Activated CD8-positive, alpha-beta T cell treated with anti-CD3 and anti-CD28 coated beads for 36 hours (primary cell): ENCODE measurements around the gene SLC39A7. TPM values are rescaled to one million over a fixed set of nuclear protein-coding genes. Genes with fewer than 3 reads are reported as not detected.

ENCODE experiments used
- ATAC-seq: fragments of 200-7000 bp; cut with Tn5 transposase; one replicate; pipeline ENCODE4 v1.10.0; 2021; ENCODE audit warnings: mild to moderate bottlenecking, moderate library complexity
- CTCF ChIA-PET: fragments of 350-600 bp; sonication (Branson Sonifier 250); formaldehyde crosslinking; loops from one replicate; lab custom pipeline; 2021; ENCODE audit warnings: antibody characterized with exemption; lab: Charles Lee
- POLR2A ChIA-PET: fragments of 350-600 bp; sonication (Branson Sonifier 250); formaldehyde crosslinking; loops from one replicate; lab custom pipeline; 2021; ENCODE audit warnings: antibody characterized with exemption; lab: Charles Lee
- DNase-seq: peaks from one replicate; pipeline ENCODE4 v3.0.0-alpha.2; 2020
- H3K27ac Mint-ChIP-seq: one replicate; pipeline ENCODE4 v1.8.0; 2021; ENCODE audit warnings: mild to moderate bottlenecking, mixed read lengths
- H3K27me3 Mint-ChIP-seq: one replicate; pipeline ENCODE4 v1.8.0; 2021; ENCODE audit warnings: mixed read lengths
- H3K36me3 Mint-ChIP-seq: one replicate; pipeline ENCODE4 v1.8.0; 2021; ENCODE audit warnings: low read depth, mixed read lengths
- H3K4me1 Mint-ChIP-seq: one replicate; pipeline ENCODE4 v1.8.0; 2021; ENCODE audit warnings: low read depth, mixed read lengths
- H3K4me3 Mint-ChIP-seq: one replicate; pipeline ENCODE4 v1.8.0; 2021; ENCODE audit warnings: mild to moderate bottlenecking, moderate library complexity, mixed read lengths
- H3K9me3 Mint-ChIP-seq: one replicate; pipeline ENCODE4 v1.8.0; 2021; ENCODE audit warnings: mixed read lengths
- intact Hi-C: fragments of 100-400 bp; cut with micrococcal nuclease; formaldehyde crosslinking; loops from one replicate; pipeline ENCODE4 v1.10.0; 2022
- total RNA-seq, 2 experiments: library from RNA; stranded (reverse); gene quantifications; one replicate each; pipeline ENCODE4 v1.2.3, GENCODE V29; 2021
- TF ChIP-seq, protein P1 (sequence below): fragments of 200-600 bp; IDR thresholded peaks from one replicate; pipeline ENCODE4 v1.8.0; 2022; ENCODE audit warnings: antibody characterized with exemption, mild to moderate bottlenecking

Gene SLC39A7
- total RNA-seq, 2 experiments from 2014 or later = 43.1 to 43.3 TPM

DNA sequence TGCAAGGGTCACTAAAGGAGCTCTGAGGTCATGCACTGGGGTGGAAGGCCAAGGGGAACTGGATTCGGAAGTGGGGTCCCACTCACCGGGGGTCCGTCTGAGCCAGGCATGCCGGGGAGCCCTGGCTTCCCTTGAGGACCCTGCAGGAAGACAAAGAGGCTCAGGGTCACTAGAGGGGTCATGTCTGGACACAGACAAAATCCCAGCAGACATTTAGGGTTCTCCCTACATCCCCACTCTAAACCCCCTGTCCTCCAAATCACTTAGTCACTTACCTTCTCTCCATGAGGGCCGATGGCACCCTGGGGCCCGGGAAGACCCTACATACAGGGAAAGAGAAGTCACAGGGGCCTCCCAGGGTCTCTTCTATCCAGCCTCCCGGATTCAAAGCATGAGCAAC is 23.8 kb upstream of the SLC39A7 start:
- H3K27me3 Mint-ChIP-seq = no peaks in the 10 kb centered on the region
- H3K4me3 Mint-ChIP-seq = no peak overlapping the region
- ChIA-PET POLR2A (no interaction called here), CTCF (no interaction called here)
- intact Hi-C loops = no loop called here
- H3K27ac Mint-ChIP-seq = no peak overlapping the region
- no peaks in the 10 kb centered on the region for H3K36me3 Mint-ChIP-seq
- no peaks in the 10 kb centered on the region for H3K4me1 Mint-ChIP-seq
- no peaks in the 10 kb centered on the region for H3K9me3 Mint-ChIP-seq
- no peak for ATAC-seq
- TF ChIP-seq, protein P1, sequence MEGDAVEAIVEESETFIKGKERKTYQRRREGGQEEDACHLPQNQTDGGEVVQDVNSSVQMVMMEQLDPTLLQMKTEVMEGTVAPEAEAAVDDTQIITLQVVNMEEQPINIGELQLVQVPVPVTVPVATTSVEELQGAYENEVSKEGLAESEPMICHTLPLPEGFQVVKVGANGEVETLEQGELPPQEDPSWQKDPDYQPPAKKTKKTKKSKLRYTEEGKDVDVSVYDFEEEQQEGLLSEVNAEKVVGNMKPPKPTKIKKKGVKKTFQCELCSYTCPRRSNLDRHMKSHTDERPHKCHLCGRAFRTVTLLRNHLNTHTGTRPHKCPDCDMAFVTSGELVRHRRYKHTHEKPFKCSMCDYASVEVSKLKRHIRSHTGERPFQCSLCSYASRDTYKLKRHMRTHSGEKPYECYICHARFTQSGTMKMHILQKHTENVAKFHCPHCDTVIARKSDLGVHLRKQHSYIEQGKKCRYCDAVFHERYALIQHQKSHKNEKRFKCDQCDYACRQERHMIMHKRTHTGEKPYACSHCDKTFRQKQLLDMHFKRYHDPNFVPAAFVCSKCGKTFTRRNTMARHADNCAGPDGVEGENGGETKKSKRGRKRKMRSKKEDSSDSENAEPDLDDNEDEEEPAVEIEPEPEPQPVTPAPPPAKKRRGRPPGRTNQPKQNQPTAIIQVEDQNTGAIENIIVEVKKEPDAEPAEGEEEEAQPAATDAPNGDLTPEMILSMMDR = no peak
- no peak for DNase-seq

DNA sequence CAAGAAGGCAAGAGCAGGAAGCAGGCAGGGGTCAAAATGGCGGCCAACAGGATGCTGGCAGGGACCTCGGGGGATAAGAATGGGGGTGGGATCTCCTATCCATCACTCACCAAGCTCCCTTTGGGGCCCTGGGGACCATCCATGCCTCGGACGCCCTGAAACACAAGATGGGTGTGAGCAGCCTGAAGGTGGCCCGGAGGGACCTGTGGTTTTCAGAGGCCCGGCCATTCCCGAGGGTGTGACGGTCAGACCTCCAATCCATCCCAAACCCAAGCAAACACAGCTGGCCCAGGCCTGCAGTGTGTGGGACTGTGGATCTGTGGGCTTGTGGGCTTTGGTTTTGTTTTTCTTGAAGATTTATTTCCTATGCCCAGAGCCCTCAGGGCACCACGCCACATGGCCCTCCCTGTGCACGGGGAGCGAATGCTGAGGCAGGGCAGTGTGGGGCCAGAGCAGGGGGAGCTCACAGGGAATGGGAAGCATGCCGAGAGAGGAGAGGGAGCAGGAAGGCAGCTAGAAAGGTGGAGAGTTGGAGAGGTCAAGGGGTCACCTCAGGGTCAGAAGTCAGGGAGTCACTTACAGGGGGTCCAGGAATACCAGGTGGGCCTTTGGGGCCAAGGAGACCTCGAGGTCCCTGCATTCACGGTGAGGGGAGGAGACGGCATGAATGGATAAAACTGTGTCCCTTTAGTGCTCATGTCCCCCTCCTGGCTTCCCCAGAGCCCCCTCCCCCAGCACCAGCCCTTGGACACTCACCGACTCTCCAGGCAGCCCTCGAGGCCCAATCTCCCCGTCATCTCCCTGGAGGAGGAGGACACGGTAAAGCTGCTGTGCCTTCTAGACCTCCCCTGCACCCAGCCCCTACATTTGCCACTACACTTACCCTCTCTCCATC is 22.9 kb upstream of the SLC39A7 start:
- CTCF ChIA-PET = no interaction called here

DNA sequence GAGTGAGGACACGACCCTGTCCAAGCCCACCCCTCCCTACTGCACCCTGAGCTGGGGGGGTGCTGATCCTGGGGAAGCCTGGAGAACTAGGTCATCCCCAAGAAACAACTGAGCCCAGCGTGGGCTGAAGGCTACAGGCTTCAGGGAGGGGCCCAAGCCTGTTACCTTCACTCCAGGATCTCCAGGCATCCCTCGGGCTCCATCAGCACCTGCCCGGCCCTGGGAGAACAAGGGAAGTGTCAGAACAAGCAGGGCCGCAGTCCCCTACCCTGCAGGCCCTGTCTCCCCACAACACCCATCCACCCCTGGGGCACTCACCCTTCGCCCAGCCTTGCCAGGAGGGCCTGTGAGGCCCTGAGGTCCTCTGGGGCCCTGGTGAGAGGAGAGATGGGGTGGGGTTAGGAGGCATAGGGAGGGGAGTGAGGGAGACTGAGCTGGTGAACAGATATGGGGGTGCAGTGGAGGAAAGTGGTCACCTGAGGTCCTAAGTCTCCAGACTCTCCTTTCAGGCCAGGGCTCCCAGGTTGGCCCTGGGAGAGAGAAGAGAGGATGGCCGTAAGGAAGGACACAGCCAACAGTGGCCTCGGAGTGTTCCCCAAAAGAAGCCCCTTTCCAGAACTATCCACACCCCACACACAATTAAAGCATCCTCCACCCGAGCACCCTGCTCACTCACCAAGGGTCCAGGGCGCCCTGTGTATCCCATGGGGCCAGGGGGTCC is 21.8 kb upstream of the SLC39A7 start:
- peaks cover 14% of the 10 kb centered on the region for H3K4me1 Mint-ChIP-seq
- ChIA-PET CTCF (no interaction called here), POLR2A (no interaction called here)
- H3K27ac Mint-ChIP-seq = no peak overlapping the region
- TF ChIP-seq, protein P1 = no peak
- H3K4me3 Mint-ChIP-seq = no peak overlapping the region
- intact Hi-C loops = no loop called here
- no peak for DNase-seq
- no peaks in the 10 kb centered on the region for H3K27me3 Mint-ChIP-seq
- H3K36me3 Mint-ChIP-seq = peaks cover 14% of the 10 kb centered on the region
- ATAC-seq = no peak
- peaks cover 13% of the 10 kb centered on the region for H3K9me3 Mint-ChIP-seq

More for the DNA sequence above, 22.9 kb upstream of the SLC39A7 start:
- Mint-ChIP-seq H3K27me3 (no peaks in the 10 kb centered on the region), H3K36me3 (peaks cover 3% of the 10 kb centered on the region), H3K9me3 (peaks cover 2% of the 10 kb centered on the region), H3K4me3 (no peak overlapping the region), H3K4me1 (peaks cover 3% of the 10 kb centered on the region), H3K27ac (no peak overlapping the region)
- DNase-seq (no peak), ATAC-seq (no peak)
- intact Hi-C loops = no loop called here
- TF ChIP-seq, protein P1 = no peak
- POLR2A ChIA-PET = interaction anchor here (1.2 kb wide), 1 partner anchor 31 kb away, joined by 3 read pairs; the partner anchor contains the start of gene RING1

DNA sequence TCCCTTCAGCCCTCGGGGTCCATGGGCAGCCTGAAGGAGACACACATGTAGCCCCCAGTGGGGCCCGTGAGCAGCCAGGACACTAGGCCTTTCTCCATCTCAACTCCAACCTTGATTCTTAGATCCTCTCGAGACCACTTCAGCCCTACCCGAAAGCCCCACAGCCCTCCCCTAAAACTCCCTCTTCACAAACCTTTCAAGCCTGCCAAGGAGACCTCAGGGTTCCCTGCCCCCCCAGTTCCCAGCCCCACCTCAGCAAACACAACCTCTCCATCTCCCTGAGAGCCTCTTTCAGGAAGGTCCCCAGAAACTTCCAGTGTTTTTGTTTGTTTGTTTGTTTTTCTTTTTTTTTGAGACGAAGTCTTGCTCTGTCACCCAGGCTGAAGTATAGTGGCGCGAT is 19.5 kb upstream of the SLC39A7 start:
- CTCF ChIA-PET = no interaction called here
- no peak overlapping the region for H3K4me3 Mint-ChIP-seq

More for the DNA sequence above, 19.5 kb upstream of the SLC39A7 start:
- peaks cover 16% of the 10 kb centered on the region for H3K9me3 Mint-ChIP-seq
- DNase-seq (no peak), ATAC-seq (no peak)
- no peak overlapping the region for H3K27ac Mint-ChIP-seq
- H3K36me3 Mint-ChIP-seq = peaks cover 18% of the 10 kb centered on the region
- H3K4me1 Mint-ChIP-seq = peaks cover 19% of the 10 kb centered on the region
- intact Hi-C loops = no loop called here
- POLR2A ChIA-PET = interaction anchor here (1.2 kb wide), 1 partner anchor 11 kb away, joined by 3 read pairs; no protein-coding TSS in a partner anchor
- H3K27me3 Mint-ChIP-seq = no peaks in the 10 kb centered on the region
- TF ChIP-seq, protein P1 = no peak
